Colonic mucosa (tissue), 4 donors: ENCODE measurements around the gene HIPK1. TPM values are rescaled to one million over a fixed set of nuclear protein-coding genes. Genes with fewer than 3 reads are reported as not detected.
"Not testable (repeated sequence)": the region's sequence is repeated elsewhere in the genome, so short reads cannot be mapped to it uniquely, and the experiment has no call there.

Experiments used
- DNase-seq: peaks from one replicate; pipeline ENCODE4 v3.0.0-alpha.2; 2020
- H3K27ac ChIP-seq: fragments of 200-600 bp; one replicate; pipeline ENCODE4 v1.8.0; 2021
- H3K27me3 ChIP-seq: fragments of 200-600 bp; one replicate; pipeline ENCODE4 v1.8.0; 2021
- H3K36me3 ChIP-seq: fragments of 200-600 bp; one replicate; pipeline ENCODE4 v1.8.0; 2021
- H3K4me1 ChIP-seq: fragments of 200-600 bp; one replicate; pipeline ENCODE4 v1.8.0; 2021; ENCODE audit warnings: mild to moderate bottlenecking
- H3K4me3 ChIP-seq: fragments of 200-600 bp; one replicate; pipeline ENCODE4 v1.8.0; 2021
- H3K9ac ChIP-seq, 2 donors: one replicate each; pipeline ENCODE4 v1.7.0; 2013; ENCODE audit warnings: control low read depth in 2 of 2, low read depth in 2 of 2, low read length in 2 of 2
- H3K9me3 ChIP-seq: fragments of 200-600 bp; one replicate; pipeline ENCODE4 v1.8.0; 2021
- intact Hi-C: fragments of 100-400 bp; cut with DNase I; formaldehyde crosslinking; loops from one replicate; pipeline ENCODE4 v1.14.1; 2022
- total RNA-seq, 2 donors: library from RNA; stranded (reverse); fragmentation: NEBNext Ultra II Directional in 1 of 2; extraction: Animal tissue kit (Norgen Biotek cat#: 25700) in 1 of 2; gene quantifications; one replicate each; pipeline ENCODE4 v1.2.1, GENCODE V29; 2021
- TF ChIP-seq, protein P1 (sequence below): fragments of 200-600 bp; IDR thresholded peaks from one replicate; pipeline ENCODE4 v1.8.0; 2022; ENCODE audit warnings: antibody characterized with exemption, mild to moderate bottlenecking
- donor health status: healthy.
- donor health status: DM: no; HTN: no; CAD: no.
- donor health status: DM: no; HTN: no; CAD: no.

The HIPK1 gene
- total RNA-seq, 2 donors from 2014 or later = 61.2 to 91.2 TPM

DNA sequence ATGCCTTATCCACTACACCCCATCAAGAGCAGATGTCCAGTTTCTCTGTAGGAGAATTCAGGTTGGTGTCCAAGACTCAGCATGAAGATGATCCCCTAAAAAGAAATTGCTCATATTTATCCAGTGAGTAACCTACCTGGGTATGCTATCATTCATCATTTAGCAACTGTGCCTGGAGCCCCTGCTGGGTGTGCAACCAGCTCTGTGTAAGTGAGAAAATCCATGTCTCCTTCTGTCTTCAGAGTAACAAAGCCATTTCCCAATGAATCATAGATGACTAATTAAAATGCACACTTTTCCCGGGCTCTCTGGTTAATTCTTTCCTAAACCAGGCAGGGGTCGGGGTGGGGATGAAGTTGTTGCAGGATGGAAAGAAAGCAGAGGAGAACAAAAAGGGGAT is 86.0 kb downstream of the HIPK1 start:
- Histone ChIP-seq H3K4me3 (no peak overlapping the region), H3K27me3 (no peaks in the 10 kb centered on the region), H3K9me3 (no peaks in the 10 kb centered on the region), H3K27ac (no peak overlapping the region), H3K9ac (no peak overlapping the region), H3K36me3 (no peaks in the 10 kb centered on the region), H3K4me1 (no peaks in the 10 kb centered on the region)
- DNase-seq = no peak
- TF ChIP-seq, protein P1, sequence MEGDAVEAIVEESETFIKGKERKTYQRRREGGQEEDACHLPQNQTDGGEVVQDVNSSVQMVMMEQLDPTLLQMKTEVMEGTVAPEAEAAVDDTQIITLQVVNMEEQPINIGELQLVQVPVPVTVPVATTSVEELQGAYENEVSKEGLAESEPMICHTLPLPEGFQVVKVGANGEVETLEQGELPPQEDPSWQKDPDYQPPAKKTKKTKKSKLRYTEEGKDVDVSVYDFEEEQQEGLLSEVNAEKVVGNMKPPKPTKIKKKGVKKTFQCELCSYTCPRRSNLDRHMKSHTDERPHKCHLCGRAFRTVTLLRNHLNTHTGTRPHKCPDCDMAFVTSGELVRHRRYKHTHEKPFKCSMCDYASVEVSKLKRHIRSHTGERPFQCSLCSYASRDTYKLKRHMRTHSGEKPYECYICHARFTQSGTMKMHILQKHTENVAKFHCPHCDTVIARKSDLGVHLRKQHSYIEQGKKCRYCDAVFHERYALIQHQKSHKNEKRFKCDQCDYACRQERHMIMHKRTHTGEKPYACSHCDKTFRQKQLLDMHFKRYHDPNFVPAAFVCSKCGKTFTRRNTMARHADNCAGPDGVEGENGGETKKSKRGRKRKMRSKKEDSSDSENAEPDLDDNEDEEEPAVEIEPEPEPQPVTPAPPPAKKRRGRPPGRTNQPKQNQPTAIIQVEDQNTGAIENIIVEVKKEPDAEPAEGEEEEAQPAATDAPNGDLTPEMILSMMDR = no peak
- intact Hi-C loops = no loop called here

DNA sequence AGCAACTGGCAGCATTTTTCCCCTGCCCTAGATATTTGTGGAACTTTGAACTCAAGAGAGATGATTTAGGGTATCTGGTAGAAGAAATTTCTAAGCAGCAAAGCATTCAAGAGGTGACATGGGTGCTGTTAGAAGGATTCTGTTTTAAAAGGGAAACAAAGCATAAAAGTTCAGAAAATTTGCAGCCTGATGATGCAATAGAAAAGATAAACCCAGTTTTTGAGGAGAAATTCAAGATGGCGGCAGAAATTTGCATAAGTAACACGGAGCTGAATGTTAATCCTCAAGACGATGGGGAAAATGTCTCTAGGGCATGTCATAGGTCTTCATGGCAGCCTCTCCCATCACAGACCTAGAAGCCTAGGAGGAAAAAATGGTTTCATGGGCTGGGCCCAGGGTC is 90.6 kb downstream of the HIPK1 start:
- H3K27me3 ChIP-seq, H3K36me3 ChIP-seq, intact Hi-C loops, H3K27ac ChIP-seq, H3K4me3 ChIP-seq, DNase-seq, H3K9me3 ChIP-seq, H3K9ac ChIP-seq, H3K4me1 ChIP-seq: not testable (repeated sequence)

DNA sequence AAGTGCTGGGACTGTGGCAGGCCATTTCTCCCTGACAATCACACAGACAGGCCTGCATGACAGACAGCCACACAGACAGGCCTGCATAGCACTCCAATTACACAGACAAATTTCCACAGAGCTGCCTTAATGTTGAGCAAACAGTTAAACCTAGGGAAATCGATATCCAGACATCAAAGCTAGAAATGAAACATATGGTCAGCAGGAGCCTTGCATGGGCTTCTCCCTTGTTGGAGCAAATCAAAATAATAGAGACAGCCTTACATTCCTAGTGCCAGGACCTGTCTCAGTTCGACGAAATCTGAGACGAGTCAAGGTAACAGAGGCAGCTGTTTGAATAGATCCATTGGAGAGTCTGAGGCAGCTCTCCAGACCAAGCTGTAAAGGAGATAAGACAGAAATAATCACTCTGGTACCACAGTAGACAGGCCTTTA is 92.6 kb downstream of the HIPK1 start:
- no peak for DNase-seq
- TF ChIP-seq, protein P1 = no peak
- Histone ChIP-seq H3K27ac (no peak overlapping the region), H3K36me3 (no peaks in the 10 kb centered on the region), H3K4me3 (no peak overlapping the region), H3K9me3 (no peaks in the 10 kb centered on the region), H3K27me3 (no peaks in the 10 kb centered on the region), H3K4me1 (no peaks in the 10 kb centered on the region), H3K9ac (no peak overlapping the region)
- intact Hi-C loops = no loop called here

DNA sequence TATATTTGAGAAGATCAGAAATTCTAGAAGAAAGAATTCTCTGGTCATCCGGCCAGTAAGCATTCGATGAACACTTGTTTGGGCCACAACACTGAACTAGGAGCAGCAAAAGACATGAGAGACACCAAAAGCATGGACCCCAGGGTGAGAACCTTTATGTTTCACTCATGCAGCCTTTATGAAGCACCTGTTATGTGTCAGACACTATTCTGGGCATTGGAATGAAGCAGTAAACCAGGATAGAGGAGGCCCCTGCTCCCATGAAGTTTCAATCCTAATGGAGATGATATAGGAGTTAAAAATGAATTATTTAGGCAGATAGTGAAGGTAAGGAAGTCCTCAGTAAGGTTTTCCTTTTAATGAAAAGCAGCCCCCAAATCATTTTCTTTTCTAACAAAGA is 93.8 kb downstream of the HIPK1 start:
- H3K9me3 ChIP-seq = no peaks in the 10 kb centered on the region
- TF ChIP-seq, protein P1 = no peak
- no peak overlapping the region for H3K27ac ChIP-seq
- no peak for DNase-seq
- H3K4me3 ChIP-seq = no peak overlapping the region
- intact Hi-C loops = no loop called here
- no peaks in the 10 kb centered on the region for H3K27me3 ChIP-seq
- H3K4me1 ChIP-seq = no peaks in the 10 kb centered on the region
- no peaks in the 10 kb centered on the region for H3K36me3 ChIP-seq
- H3K9ac ChIP-seq = no peak overlapping the region

DNA sequence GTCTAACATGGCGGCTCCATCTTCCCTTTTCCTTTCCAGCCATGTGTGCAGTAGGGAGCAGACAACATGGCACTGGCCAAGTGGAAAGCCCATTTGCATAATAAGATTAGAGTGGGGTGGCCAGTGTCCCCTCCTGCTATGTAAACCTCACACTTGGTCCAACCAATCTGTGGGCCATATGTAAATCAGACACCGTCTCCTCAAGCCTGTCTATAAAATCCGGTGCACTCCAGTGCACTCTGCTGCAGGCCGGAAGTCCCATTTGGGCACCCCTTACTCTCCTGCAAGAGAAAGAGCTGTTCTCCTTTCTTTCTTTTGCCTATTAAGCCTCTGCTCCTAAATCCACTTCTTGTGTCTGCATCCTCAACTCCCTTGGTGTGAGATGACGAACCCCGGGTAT is 94.3 kb downstream of the HIPK1 start:
- TF ChIP-seq, protein P1 = no peak
- no peaks in the 10 kb centered on the region for H3K9me3 ChIP-seq
- no peak overlapping the region for H3K9ac ChIP-seq
- no peaks in the 10 kb centered on the region for H3K4me1 ChIP-seq
- no peak overlapping the region for H3K4me3 ChIP-seq
- no peak for DNase-seq
- intact Hi-C loops = no loop called here
- no peaks in the 10 kb centered on the region for H3K36me3 ChIP-seq
- no peaks in the 10 kb centered on the region for H3K27me3 ChIP-seq
- H3K27ac ChIP-seq = no peak overlapping the region

DNA sequence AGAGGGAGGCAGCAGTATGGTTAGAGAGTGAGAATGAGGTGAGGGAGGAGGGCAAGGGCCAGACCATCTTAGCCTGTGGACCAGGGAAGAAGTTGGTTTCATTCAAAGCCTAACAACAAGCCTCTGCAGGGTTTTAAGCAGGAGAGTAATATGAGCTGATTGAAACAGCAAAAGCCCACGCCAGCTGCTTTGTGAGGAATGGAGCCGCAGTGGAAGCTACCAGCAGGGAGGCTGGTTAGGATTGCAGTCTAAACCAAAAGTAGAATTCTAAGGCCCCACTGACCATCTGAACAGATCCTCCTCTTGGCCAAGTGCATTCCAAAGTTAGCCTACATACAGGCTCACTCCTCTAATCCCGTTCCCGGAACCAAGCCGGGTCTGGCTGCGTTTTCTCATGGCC is 94.9 kb downstream of the HIPK1 start:
- intact Hi-C loops = no loop called here
- no peak for DNase-seq
- TF ChIP-seq, protein P1 = no peak
- Histone ChIP-seq H3K36me3 (no peaks in the 10 kb centered on the region), H3K4me3 (no peak overlapping the region), H3K4me1 (no peaks in the 10 kb centered on the region), H3K27ac (no peak overlapping the region), H3K9ac (no peak overlapping the region), H3K27me3 (no peaks in the 10 kb centered on the region), H3K9me3 (no peaks in the 10 kb centered on the region)
